Esophagus squamous epithelium (tissue), 5 donors: ENCODE measurements around the gene DOK3. TPM values are rescaled to one million over a fixed set of nuclear protein-coding genes. Genes with fewer than 3 reads are reported as not detected.
"Not testable (repeated sequence)": the region's sequence is repeated elsewhere in the genome, so short reads cannot be mapped to it uniquely, and the experiment has no call there.

Experiments
- DNase-seq: peaks from one replicate; lab custom pipeline; 2025; lab: John Stamatoyannopoulos, UW
- H3K27ac ChIP-seq, 4 donors: fragments of 200-600 bp; sonication (generic); one replicate each; pipeline ENCODE4 v1.5.1; 2016 to 2019; ENCODE audit warnings: mild to moderate bottlenecking in 1 of 4
- H3K27me3 ChIP-seq, 4 donors: fragments of 200-600 bp; sonication (generic); 1 replicate in 3 of 4; 2 replicates in 1 of 4; pipeline versions ENCODE4 v1.5.1 to v1.6.0; 2017 to 2021; ENCODE audit warnings: antibody characterized with exemption in 1 of 4
- H3K36me3 ChIP-seq, 3 donors: fragments of 200-600 bp; sonication (generic); one replicate each; pipeline ENCODE4 v1.5.1; 2016 to 2019
- H3K4me1 ChIP-seq, 3 donors: fragments of 200-600 bp; sonication (generic); one replicate each; pipeline ENCODE4 v1.5.1; 2017 to 2019
- H3K4me3 ChIP-seq, 4 donors: fragments of 200-600 bp; sonication (generic); 1 replicate in 3 of 4; 2 replicates in 1 of 4; pipeline ENCODE4 v1.5.1; 2016 to 2019; ENCODE audit warnings: mild to moderate bottlenecking in 2 of 4, moderate library complexity in 1 of 4
- H3K9me3 ChIP-seq, 3 donors: fragments of 200-600 bp; sonication (generic); one replicate each; pipeline ENCODE4 v1.5.1; 2016 to 2019
- POLR2A ChIP-seq, 4 donors: fragments of 450-650 bp; IDR thresholded peaks; one replicate each; pipeline ENCODE4 v1.6.1; 2017; ENCODE audit warnings: antibody characterized with exemption in 4 of 4, mild to moderate bottlenecking in 4 of 4, moderate library complexity in 3 of 4
- WGBS, 2 donors: methylation state at CpG; one replicate each; pipeline ENCODE4 v1.1.5; 2018; 5-methylcytosine and 5-hydroxymethylcytosine counted together
- intact Hi-C: fragments of 100-400 bp; cut with DNase I; formaldehyde crosslinking; loops from one replicate; pipeline ENCODE4 v1.15.0; 2022
- total RNA-seq, 4 donors: library from RNA; depleted of rRNA; stranded (reverse); fragments of >200 nt; gene quantifications; one replicate each; pipeline ENCODE4 v1.1.0, GENCODE V29; 2016
- TF ChIP-seq, protein P1 (sequence below), 6 experiments: fragments of 450-650 bp in 4 of 6; fragments of 200-600 bp in 2 of 6; sonication (generic) in 2 of 6; IDR thresholded peaks; one replicate each; pipeline ENCODE4 v1.5.1; 2016 to 2019; ENCODE audit warnings: antibody characterized with exemption in 6 of 6, mild to moderate bottlenecking in 4 of 6, moderate library complexity in 4 of 6
- donor health status: DM: yes; HTN: yes; CAD: no.

DOK3 gene
- total RNA-seq, 4 donors from 2014 or later = 2.4 to 7.2 (median 4.4) TPM

DNA sequence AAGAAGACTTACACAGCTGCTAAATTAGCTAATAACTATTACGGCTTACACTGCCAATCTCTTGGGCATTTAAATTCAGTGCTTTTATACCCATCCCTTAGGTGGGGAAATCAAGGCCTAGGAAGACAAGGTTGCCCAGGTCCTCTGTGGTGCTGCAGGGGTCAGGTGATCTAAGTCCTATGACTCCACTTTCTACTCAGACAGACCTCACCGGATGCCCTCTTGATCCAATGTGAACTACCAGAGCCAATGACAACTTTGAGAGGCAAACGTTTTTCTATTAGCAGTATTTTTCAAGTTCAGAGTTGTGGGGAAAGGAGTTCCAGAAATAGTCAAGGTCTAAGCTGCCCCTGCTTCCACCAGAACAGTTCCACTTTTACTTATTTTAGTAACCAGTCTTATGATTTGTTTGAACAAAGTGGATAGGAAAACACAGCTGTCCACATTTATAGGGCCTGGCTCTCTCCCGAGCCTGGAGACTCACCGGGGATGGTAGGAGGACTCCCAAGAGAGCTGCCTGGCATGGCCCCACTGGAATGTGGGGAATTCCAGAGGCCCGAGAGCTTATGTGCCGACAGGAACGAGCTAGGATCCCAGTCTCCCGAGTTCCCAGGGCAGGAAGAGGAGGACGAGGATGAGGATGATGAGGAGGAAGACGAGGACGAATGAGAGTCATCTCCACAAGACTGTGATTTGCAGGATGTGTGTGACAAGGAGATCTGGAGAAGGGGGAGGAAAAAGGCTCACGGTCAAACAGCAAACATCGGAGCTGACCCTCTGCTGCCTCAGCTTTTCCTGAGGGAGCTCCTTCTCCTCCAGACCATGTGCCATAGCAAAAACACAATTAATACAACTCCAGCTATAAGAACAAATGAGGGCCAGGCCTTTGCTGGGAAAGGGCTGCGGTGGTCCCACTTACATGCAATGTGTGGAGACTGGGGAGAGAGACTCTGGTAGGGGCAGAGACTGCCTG is 28.0 kb upstream of the DOK3 start:
- Histone ChIP-seq H3K27me3 (no peaks in the 10 kb centered on the region), H3K27ac (peak overlapping the region; percentile 36 to 64 (median 46)), H3K4me3 (no peak overlapping the region), H3K4me1 (peaks cover 21 to 62% (median 39%) of the 10 kb centered on the region in 3 donors), H3K9me3 (no peaks in the 10 kb centered on the region), H3K36me3 (peaks cover 7 to 63% (median 21%) of the 10 kb centered on the region in 3 donors)
- no peak for DNase-seq
- WGBS, 2 donors = 21 to 28% methylated on average over 10 to 15 of the region's 15 CpGs
- intact Hi-C loops = no loop called here
- TF ChIP-seq POLR2A (IDR thresholded peaks at IDR 0.05) = no peak
- TF ChIP-seq, protein P1, sequence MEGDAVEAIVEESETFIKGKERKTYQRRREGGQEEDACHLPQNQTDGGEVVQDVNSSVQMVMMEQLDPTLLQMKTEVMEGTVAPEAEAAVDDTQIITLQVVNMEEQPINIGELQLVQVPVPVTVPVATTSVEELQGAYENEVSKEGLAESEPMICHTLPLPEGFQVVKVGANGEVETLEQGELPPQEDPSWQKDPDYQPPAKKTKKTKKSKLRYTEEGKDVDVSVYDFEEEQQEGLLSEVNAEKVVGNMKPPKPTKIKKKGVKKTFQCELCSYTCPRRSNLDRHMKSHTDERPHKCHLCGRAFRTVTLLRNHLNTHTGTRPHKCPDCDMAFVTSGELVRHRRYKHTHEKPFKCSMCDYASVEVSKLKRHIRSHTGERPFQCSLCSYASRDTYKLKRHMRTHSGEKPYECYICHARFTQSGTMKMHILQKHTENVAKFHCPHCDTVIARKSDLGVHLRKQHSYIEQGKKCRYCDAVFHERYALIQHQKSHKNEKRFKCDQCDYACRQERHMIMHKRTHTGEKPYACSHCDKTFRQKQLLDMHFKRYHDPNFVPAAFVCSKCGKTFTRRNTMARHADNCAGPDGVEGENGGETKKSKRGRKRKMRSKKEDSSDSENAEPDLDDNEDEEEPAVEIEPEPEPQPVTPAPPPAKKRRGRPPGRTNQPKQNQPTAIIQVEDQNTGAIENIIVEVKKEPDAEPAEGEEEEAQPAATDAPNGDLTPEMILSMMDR (IDR thresholded peaks at IDR 0.05) = no peak

DNA sequence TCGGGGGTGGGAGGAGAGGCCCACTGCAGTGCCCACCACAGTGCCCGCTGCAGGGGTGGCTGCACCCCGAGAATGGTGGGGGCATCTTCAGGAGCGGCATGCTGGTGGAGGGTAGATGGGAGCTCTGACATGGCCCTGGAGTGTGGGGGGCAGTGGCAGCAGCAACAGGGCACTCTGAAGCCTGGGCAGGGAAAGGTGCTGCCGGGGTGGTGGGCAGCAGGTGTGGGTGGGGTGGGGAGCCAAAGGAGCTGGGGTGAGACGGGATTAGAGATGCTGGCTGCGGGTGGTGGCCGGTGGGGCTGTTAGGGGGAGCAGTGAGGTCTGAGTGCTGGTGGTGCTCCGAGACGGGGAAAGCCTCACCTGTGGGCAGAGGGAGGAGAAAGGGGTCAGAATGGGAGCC is 26.8 kb upstream of the DOK3 start:
- 89 to 96% methylated on average over 9 of the region's 10 CpGs for WGBS, 2 donors
- H3K36me3 ChIP-seq = peaks cover 7 to 76% (median 34%) of the 10 kb centered on the region in 3 donors
- intact Hi-C loops = no loop called here
- H3K27me3 ChIP-seq = no peaks in the 10 kb centered on the region
- H3K4me1 ChIP-seq = peaks cover 28 to 68% (median 42%) of the 10 kb centered on the region in 3 donors
- no peak overlapping the region for H3K4me3 ChIP-seq
- no peak for DNase-seq
- peak overlapping the region in 1 of 4 donors; percentile 40 for H3K27ac ChIP-seq
- TF ChIP-seq, protein P1 (IDR thresholded peaks at IDR 0.05) = no peak
- no peak for TF ChIP-seq POLR2A (IDR thresholded peaks at IDR 0.05)
- no peaks in the 10 kb centered on the region for H3K9me3 ChIP-seq

DNA sequence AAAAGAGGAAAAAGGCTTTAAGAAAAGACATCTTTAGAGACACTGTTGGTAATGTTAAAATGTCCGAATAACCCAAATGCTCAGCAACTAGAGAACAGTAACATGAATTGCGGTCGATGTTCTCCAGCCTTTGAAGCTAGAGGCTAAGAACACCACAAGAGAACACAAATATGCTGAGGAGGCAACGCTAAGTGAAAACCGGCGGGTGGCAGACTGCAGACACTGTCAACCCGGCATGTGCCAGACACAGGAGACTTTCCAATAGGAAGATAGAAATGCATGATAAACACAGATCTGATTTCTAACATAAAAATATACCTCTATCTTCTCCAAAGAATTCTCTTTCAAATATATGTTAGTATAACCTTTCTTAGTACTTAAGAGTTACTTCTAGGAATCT is 25.5 kb upstream of the DOK3 start:
- Histone ChIP-seq H3K4me3 (no peak overlapping the region), H3K36me3 (peaks cover 7 to 89% (median 39%) of the 10 kb centered on the region in 3 donors), H3K27ac (no peak overlapping the region), H3K9me3 (no peaks in the 10 kb centered on the region), H3K4me1 (peaks cover 28 to 68% (median 50%) of the 10 kb centered on the region in 3 donors), H3K27me3 (no peaks in the 10 kb centered on the region)
- intact Hi-C loops = no loop called here
- TF ChIP-seq, protein P1 (IDR thresholded peaks at IDR 0.05) = no peak
- TF ChIP-seq POLR2A (IDR thresholded peaks at IDR 0.05) = no peak
- WGBS, 2 donors = 92 to 93% methylated on average over 7 of the region's 7 CpGs
- DNase-seq = no peak

GRCh38 chr5:177534433-177534832 is 24.8 kb upstream of the DOK3 start:
- H3K4me1 ChIP-seq = peaks cover 24 to 68% (median 49%) of the 10 kb centered on the region in 3 donors
- peaks cover 7 to 96% (median 42%) of the 10 kb centered on the region in 3 donors for H3K36me3 ChIP-seq
- H3K9me3 ChIP-seq, H3K27me3 ChIP-seq, intact Hi-C loops, H3K4me3 ChIP-seq, DNase-seq, H3K27ac ChIP-seq: not testable (repeated sequence)
- 97 to 98% methylated on average over 5 to 7 of the region's 7 CpGs for WGBS, 2 donors

DNA sequence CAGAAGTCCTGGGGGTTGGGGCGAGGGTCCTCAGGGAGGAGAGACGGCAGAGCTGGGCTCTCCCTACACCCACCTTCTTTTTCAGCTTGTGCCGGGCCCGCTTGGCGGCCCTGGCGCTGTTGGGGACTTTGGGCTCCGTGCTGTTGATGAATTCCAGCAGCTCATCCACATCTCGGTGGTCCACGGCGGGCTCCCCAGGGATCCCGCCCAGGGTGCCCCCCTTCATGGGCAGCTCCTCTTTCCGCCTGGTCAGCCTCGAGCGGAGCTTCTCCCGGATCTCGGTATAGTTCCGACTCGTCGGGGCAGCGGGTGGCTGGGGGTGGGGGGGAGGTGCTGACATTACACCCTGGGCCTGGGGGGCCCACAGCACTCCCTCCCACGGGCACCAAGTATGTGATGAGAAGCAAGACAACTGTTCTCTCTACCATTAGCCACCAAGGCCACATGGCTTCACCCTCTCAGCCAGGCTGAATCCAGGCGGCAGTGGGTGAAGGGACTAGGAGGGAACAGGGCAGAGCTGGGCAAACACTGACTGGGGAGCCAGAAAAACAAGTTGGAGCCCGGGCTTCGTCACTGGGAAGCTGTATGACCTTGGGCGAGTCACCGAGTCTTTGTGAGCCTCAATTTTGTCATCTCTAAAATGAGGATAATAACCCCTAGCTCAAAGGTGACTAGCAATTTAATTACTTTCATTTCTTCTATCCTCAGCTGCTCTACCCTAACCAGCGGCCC is 21.7 kb upstream of the DOK3 start:
- Histone ChIP-seq H3K9me3 (no peaks in the 10 kb centered on the region), H3K36me3 (peaks cover 4 to 100% (median 49%) of the 10 kb centered on the region in 3 donors), H3K4me1 (peaks cover 7 to 44% (median 22%) of the 10 kb centered on the region in 3 donors), H3K27ac (peak overlapping the region in 3 of 4 donors; percentile 58 to 70 (median 60)), H3K27me3 (no peaks in the 10 kb centered on the region), H3K4me3 (no peak overlapping the region)
- intact Hi-C loops = no loop called here
- DNase-seq = no peak
- WGBS, 2 donors = 60 to 63% methylated on average over 6 to 7 of the region's 27 CpGs
- TF ChIP-seq POLR2A (IDR thresholded peaks at IDR 0.05) = no peak
